ENCODE measurements around the gene PLAAT2. TPM values are rescaled to one million over a fixed set of nuclear protein-coding genes. Genes with fewer than 3 reads are reported as not detected.

Gene PLAAT2
- polyA plus RNA-seq, 1 of the 3 experiments (the other 2 are of a cell fraction): 0.53 TPM

DNA sequence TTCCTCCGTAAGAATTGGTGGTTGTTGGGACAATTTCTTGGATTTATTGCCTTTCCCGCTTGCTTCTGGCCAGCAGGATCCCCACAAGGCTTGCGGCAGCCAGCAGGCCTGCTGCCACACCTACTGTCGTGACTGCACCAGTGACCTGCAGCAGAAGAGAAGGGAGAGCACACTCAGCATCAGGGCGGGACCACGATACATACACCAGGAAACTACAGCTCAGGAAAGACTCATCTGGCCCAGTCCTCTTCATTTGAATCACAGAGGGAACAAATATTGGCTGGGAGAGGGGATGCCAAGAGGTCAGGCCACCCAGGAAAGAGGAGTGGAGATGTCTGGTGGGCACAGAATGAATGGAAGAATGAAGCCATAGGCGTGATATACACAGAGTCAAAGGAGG, 10.3 kb downstream of the PLAAT2 start:
- 86% methylated on average over 7 of the region's 7 CpGs for WGBS (ENCODE audit: low lambda C conversion rate)
- no peak overlapping the region for H3K9ac ChIP-seq
- H3K27ac ChIP-seq (ENCODE audit: low read depth in 2 of 2, low read length in 1 of 2): no peak overlapping the region
- no peaks in the 10 kb centered on the region for H4K20me1 ChIP-seq (ENCODE audit: insufficient read depth)
- no peaks in the 10 kb centered on the region for H3K9me3 ChIP-seq
- no peak overlapping the region for H3K4me2 ChIP-seq
- no peak for DNase-seq
- no peaks in the 10 kb centered on the region for H3K9me2 ChIP-seq
- H3K36me3 ChIP-seq (replicated peaks in 1 of 2; ENCODE audit: control insufficient read depth in 1 of 2, insufficient read depth in 2 of 2, low read length in 1 of 2): no peaks in the 10 kb centered on the region
- H3K27me3 ChIP-seq (ENCODE audit: insufficient read depth): no peaks in the 10 kb centered on the region
- ChIA-PET POLR2A (no interaction called here), CTCF (no interaction called here)
- H3K79me2 ChIP-seq (ENCODE audit: insufficient read depth): no peaks in the 10 kb centered on the region
- H2AFZ ChIP-seq (ENCODE audit: low read depth): no peak overlapping the region
- no peaks in the 10 kb centered on the region for H3F3A ChIP-seq (replicated peaks; ENCODE audit: insufficient read depth)
- no peak for TF ChIP-seq SMC3 (IDR thresholded peaks at IDR 0.05; ENCODE audit: low read depth, low read length)
- no peak for TF ChIP-seq ELF1 (IDR thresholded peaks at IDR 0.05)
- TF ChIP-seq, protein P1, sequence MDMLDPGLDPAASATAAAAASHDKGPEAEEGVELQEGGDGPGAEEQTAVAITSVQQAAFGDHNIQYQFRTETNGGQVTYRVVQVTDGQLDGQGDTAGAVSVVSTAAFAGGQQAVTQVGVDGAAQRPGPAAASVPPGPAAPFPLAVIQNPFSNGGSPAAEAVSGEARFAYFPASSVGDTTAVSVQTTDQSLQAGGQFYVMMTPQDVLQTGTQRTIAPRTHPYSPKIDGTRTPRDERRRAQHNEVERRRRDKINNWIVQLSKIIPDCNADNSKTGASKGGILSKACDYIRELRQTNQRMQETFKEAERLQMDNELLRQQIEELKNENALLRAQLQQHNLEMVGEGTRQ (IDR thresholded peaks at IDR 0.05; ENCODE audit: borderline replicate concordance, low read depth, low read length): no peak
- H3K4me1 ChIP-seq (ENCODE audit: control insufficient read depth in 1 of 2, insufficient read depth in 2 of 2, low read depth in 1 of 2, low read length in 1 of 2): no peaks in the 10 kb centered on the region
- no peak overlapping the region for H3K4me3 ChIP-seq (ENCODE audit: low read depth in 2 of 2, low read length in 1 of 2)

DNA sequence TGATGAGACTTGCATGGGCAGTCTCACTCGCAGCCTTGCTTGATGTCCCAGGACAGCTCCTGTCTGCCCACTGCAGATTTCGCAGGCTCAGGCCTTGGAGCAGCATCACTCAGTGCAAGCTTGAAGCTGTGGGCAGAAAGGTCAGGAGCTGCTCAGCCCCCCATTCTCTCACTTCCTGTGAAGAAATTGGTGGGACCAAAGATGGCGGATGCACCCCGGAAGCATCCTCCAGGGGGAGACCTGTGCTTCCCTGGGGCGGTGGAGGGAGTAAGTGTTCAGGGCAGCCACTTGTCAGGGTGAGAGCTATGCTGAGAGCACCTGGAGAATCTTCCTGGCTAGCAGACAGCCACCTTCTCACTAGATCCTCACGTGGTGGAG, 11.3 kb downstream of the PLAAT2 start:
- Histone ChIP-seq H3K9me3 (no peaks in the 10 kb centered on the region), H3K9ac (no peak overlapping the region), H4K20me1 (ENCODE audit: insufficient read depth) (no peaks in the 10 kb centered on the region), H3K4me3 (ENCODE audit: low read depth in 2 of 2, low read length in 1 of 2) (no peak overlapping the region), H3K79me2 (ENCODE audit: insufficient read depth) (no peaks in the 10 kb centered on the region), H3K4me1 (ENCODE audit: control insufficient read depth in 1 of 2, insufficient read depth in 2 of 2, low read depth in 1 of 2, low read length in 1 of 2) (no peaks in the 10 kb centered on the region), H3K9me2 (no peaks in the 10 kb centered on the region), H3K27ac (ENCODE audit: low read depth in 2 of 2, low read length in 1 of 2) (no peak overlapping the region), H3K4me2 (no peak overlapping the region), H3K27me3 (ENCODE audit: insufficient read depth) (no peaks in the 10 kb centered on the region), H3K36me3 (replicated peaks in 1 of 2; ENCODE audit: control insufficient read depth in 1 of 2, insufficient read depth in 2 of 2, low read length in 1 of 2) (no peaks in the 10 kb centered on the region), H2AFZ (ENCODE audit: low read depth) (no peak overlapping the region), H3F3A (replicated peaks; ENCODE audit: insufficient read depth) (no peaks in the 10 kb centered on the region)
- DNase-seq: no peak
- WGBS (ENCODE audit: low lambda C conversion rate): 87% methylated on average over 3 of the region's 6 CpGs
- TF ChIP-seq IRF3 (IDR thresholded peaks at IDR 0.05; ENCODE audit: low read depth, low read length): no peak
- no peak for TF ChIP-seq CHD2 (IDR thresholded peaks at IDR 0.05; ENCODE audit: low read length, partially characterized antibody)
- TF ChIP-seq REST (IDR thresholded peaks at IDR 0.05; ENCODE audit: low read depth, low read length): no peak
- no peak for TF ChIP-seq MEF2A (IDR thresholded peaks at IDR 0.05; ENCODE audit: borderline replicate concordance, low read depth)
- no peak for TF ChIP-seq ELF1 (IDR thresholded peaks at IDR 0.05)
- TF ChIP-seq EZH2phosphoT487 (IDR thresholded peaks at IDR 0.05; ENCODE audit: borderline replicate concordance, low read depth): no peak
- TF ChIP-seq, protein P1 (IDR thresholded peaks at IDR 0.05; ENCODE audit: borderline replicate concordance, low read depth, low read length): no peak
- no peak for TF ChIP-seq FOXM1 (IDR thresholded peaks at IDR 0.05; ENCODE audit: low read depth)
- no peak for TF ChIP-seq RXRA (IDR thresholded peaks at IDR 0.05; ENCODE audit: borderline replicate concordance, low read depth)
- TF ChIP-seq JUND (IDR thresholded peaks at IDR 0.05): no peak
- no peak for TF ChIP-seq FOXJ3 (CRISPR knock-in tag; IDR thresholded peaks at IDR 0.05)
- TF ChIP-seq TCF12 (IDR thresholded peaks at IDR 0.05): no peak
- TF ChIP-seq, protein P2, sequence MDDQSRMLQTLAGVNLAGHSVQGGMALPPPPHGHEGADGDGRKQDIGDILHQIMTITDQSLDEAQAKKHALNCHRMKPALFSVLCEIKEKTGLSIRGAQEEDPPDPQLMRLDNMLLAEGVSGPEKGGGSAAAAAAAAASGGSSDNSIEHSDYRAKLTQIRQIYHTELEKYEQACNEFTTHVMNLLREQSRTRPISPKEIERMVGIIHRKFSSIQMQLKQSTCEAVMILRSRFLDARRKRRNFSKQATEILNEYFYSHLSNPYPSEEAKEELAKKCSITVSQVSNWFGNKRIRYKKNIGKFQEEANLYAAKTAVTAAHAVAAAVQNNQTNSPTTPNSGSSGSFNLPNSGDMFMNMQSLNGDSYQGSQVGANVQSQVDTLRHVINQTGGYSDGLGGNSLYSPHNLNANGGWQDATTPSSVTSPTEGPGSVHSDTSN (IDR thresholded peaks at IDR 0.05): no peak
- no peak for TF ChIP-seq RAD21 (IDR thresholded peaks at IDR 0.05; ENCODE audit: low read length)
- no peak for TF ChIP-seq FOSL2 (IDR thresholded peaks at IDR 0.05; ENCODE audit: borderline replicate concordance, low read depth)
- no peak for TF ChIP-seq NRF1 (IDR thresholded peaks at IDR 0.05; ENCODE audit: low read depth, low read length)
- CTCF ChIA-PET: interaction anchor here (0.6 kb wide), 1 partner anchor 84 kb away, joined by 3 read pairs; no protein-coding TSS in a partner anchor
- POLR2A ChIA-PET: no interaction called here
